HG02623 (cell line): ENCODE results near the gene GLB1L3.

ENCODE experiments used
- ATAC-seq: cut with Tn5 transposase; IDR thresholded peaks from one replicate; pipeline ENCODE4 v1.9.1; 2021; ENCODE audit warnings: moderate library complexity; ENCODE audit not compliant: unreplicated experiment

The GLB1L3 gene, protein sequence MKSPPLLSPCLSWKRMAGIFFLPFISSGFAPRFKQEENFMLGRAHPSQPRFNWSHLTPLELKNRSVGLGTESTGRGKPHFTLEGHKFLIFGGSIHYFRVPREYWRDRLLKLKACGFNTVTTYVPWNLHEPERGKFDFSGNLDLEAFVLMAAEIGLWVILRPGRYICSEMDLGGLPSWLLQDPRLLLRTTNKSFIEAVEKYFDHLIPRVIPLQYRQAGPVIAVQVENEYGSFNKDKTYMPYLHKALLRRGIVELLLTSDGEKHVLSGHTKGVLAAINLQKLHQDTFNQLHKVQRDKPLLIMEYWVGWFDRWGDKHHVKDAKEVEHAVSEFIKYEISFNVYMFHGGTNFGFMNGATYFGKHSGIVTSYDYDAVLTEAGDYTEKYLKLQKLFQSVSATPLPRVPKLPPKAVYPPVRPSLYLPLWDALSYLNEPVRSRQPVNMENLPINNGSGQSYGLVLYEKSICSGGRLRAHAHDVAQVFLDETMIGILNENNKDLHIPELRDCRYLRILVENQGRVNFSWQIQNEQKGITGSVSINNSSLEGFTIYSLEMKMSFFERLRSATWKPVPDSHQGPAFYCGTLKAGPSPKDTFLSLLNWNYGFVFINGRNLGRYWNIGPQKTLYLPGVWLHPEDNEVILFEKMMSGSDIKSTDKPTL

DNA sequence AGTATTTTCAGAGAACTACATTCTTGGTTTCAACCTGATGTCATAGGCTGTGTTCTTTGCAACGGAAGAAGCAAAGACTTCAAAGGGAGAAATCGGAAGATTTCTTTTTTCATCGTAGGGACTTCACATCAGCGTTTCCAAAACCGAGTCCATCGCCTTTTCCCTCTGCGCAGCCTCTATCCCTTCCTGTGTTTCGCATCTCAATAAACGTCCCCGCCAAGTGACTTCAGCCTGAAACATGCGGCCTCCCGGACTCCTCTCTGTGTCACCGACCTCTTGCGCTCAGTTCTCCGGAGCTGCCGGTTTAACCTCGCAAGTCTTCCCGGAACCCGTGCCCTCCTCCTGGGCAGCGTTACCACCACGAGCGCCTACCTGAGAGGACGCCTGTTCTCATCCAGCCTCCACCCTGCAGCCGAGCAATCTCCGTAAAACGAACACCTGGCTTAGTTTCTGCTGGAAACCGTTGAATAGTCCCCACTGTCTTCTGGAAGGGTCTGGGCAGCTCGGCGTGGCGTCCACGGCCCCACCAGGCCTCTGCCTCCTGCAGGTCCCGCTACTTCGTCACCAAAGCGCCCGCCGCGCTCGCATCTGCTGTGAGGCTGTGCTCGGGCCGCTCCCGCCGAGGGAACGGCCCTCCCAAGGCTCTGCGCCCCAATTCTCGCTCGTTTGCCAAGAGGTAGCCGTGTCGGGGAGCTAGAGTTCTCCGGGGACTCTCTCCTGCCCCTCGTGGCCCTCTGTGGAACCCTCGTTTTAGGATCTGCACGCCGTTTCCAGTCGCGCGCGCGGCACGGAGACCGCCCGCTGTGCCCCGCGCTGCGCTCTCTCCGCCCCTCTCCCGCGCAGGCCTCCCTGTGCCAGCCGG, at the start of gene GLB1L3:
Gene GLB1L3 (plus strand): TSS at position 846 of the 862 bp plus-strand sequence. CDS start 362 bp downstream, outside the sequence.
- ATAC-seq: peak; percentile 58

DNA sequence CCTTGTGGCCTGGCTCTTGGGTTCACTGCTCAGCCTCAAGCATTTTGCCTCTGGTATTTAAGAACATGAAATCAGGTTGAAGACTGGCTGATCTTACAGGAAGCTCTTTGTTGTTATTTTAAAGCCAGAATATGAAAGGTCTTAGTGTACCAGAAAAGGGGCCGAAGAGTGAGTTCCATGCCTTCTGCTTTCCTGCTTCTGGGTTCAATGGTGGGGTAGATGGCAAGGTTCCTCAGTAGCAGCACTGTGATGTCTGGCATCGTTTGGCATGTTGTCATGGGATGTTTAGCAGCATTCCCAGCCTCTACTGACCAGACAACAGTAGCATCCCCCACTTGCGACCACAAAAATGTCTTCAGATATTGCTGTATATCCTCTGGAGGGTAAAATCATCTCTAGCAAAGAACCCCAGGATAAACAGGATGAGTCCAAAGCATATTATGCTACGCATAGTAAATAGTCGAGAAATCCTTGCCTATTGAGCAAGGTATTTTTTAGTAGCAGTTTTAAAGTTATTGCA, 49.3 kb upstream of the GLB1L3 start:
- ATAC-seq: no peak

DNA sequence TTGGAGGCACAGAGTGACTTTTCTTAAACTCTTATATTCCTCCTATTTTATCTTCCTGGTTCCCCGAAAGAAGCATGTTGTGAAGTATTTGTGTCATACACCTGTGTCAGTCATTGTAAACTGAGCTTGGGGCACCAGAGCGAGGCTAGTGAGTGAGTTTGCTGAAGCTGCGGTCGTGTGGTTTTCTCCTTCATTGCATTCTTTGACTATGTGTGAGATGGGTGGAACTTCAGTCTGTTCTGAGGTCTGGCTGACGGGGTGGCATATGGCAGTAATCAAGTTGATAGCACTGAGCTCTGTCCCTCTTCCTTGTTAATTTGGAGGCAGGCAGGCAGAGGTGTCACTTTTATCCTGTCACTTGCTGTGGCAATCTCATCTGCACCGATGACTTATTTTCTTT, 47.6 kb upstream of the GLB1L3 start:
- peak; percentile 59 for ATAC-seq

DNA sequence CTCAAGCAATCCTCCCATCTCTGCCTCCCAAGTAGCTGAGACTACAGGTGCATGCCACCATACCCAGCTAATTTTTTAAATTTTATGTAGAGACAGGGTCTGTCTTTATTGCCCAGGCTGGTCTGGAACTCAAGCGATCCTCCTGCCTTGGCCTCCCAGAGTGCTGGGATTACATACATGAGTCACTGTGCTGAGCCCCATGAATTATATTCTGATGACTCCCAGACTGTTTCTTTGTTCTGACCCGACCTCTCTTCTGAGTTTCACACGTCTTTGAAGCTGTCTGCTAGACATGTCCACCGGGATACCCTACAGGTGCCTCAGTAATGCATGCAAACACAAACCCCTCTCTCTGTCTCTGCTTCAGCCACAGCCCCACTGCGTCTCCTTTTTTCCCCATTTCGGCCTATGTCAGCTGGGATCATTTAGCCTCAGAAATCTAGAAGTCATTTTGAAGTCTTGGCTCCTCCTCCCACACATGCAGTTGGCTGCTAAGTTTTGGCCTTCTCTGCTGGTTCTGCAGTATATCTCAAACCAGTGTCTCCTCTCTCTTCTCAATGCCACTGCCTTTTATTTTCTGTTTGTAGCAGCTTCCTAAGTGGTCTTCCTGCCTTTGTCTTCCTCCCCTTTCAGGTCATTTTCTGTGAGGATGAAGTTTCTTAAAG, 46.9 kb upstream of the GLB1L3 start:
- no peak for ATAC-seq

DNA sequence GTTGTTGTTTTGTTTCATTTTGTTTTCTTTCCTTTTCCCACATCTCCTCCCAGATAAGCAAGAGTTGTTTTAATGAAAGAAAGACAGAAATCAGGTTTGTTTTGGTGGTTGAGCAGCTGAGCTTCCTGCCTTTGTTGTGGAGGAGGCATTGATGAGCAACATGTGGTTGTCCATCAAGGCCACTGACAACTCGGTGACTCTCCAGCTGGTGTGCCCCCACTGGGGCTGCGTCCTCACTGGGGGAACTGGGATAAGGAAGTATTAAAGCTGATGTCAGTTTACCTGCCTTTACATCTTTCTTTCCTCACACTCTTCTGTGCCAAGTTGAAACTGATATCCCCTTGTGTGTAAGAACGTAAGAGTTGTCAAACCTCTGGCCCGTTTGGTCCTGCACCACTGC, 45.8 kb upstream of the GLB1L3 start:
- no peak for ATAC-seq

DNA sequence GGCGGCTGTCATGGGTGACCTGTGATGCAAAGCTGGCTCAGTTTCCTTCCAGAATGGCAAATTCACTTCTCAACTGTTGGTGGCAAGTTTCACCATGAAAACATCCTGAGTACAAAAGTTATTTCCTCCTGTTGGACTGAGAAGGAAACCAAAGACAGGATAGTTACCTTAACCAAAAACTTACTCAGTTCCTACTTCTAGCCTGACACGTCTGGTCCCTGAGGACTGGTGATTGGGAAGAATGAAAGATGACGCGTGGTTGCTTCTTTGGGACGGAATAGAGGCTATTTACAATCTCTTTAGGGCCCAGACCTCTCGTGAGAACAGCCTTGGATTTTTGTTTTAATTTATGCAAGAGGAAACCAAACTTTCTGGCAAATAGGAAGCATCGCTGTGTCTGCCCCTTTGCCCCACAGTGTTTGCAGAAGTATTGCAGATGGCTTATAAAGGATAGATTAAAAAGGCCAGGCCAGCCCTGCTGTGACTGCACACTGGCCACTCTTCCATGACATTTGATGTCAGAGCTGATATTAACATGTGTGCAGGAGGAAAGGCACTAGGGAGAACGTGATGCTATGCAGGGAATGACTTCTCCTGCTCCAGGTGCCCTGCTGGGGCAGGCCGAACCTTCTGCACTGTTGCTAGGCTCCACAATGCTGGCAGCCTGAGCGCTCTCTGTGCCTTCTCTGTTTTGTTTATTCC, 44.1 kb upstream of the GLB1L3 start:
- no peak for ATAC-seq

DNA sequence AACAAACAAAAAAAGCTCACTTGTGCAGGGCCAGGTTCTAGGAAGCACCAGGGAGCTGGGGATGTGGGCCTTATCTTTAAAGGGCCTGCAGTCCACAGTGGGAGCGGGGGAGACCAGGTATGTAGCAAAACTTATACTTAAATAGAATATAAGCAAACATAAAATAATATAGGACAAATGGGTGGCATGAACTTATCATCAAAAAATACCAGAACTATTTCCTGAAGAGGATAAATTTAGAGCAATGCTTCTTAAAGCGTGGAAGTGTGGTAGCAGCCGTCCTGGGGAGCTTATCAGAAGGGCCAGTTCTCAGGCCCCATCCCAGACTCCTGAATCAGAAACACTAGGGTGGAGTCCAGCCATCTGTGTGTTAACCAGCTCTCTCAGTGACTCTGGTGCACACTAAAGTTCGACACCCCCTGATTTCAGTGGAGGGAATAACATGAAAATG, 42.4 kb upstream of the GLB1L3 start:
- ATAC-seq: no peak

DNA sequence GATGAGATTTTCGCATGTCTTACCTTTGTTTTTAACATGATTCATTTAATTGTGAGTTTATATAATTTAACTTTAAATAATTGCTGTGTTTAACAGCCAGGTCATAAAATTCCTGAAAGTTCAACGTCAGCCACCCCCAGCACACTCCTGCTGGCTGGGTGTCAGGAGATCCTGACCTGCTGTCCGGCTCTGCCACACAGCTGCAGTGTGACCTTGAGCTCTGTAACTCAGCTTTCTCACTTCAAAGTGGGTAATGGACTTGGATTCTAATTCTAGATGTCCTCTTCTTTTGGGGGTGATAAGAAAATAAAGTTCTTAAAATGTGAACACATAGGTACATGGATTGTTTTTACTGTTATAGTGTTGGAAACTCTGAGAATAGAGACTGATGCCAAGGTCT, 40.8 kb upstream of the GLB1L3 start:
- ATAC-seq: no peak

DNA sequence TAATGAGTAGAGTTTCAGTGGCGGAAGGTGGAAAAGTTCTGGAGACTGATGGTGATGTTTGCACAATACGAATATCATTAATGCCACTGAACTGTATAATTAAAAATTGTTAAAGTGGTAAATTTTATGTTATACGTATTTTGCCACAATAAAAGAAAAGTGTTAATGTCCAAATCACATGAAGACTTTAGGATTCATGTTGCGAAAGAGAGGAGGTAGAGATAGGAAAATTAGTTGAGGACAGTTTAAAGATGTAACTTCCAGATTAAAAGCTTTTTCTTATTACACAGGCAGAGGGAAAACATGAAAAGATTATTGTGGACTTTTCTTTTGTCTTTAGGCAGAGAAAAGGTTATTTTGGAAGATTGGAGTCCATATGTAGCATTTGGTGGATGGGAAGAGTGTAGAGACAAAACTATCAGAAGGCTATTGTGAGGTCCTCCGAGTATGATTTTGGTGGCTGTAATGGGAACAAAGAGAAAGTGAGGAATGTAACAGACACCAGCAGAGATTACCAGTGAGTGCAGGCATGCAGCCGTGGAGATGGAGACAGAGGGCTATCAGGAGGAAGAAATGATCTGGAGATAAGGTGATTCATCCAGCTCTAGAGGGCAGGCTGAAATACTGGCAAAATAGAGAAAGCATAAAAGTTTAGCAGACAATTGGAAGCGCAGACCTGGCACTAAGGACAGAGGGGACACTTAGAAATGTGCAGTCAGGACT, 39.2 kb upstream of the GLB1L3 start:
- ATAC-seq: no peak

DNA sequence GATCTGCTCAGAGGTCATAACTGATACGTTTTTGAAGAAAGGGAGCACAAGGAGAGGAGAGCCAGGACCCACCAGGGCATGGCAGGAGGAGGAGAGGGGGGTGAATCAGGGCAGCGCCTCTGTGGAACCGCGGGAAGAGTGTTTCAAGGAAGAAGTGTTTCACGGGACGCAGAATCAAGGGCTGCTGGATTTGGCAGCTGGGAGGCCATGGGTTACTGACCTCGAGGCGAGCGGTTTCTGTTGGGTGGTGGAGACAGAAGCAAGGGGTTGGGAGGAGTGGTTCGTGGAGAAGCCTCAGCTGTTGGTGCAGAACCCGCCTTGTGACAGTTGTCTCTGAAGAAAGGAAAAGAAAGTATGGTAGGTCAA, 38.6 kb upstream of the GLB1L3 start:
- no peak for ATAC-seq

DNA sequence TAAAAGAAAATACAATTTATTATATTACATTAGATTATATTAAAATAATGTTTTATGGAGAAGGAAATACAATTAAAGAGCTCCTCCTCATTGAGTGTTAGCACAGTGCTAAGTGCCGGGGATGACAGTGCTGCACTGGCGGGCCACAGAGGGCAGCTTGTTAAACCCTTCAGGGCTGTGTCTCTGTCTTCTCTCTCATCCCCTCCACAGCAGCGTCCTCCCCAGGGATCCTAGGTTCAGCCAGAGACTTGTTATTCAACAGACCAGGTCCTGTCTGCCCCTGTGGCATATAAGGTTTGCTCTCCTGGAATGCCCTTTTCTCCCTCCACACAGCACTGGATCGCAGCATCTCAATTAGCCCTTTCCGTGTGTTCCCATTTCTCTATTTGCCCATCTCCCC, 37.2 kb upstream of the GLB1L3 start:
- no peak for ATAC-seq

DNA sequence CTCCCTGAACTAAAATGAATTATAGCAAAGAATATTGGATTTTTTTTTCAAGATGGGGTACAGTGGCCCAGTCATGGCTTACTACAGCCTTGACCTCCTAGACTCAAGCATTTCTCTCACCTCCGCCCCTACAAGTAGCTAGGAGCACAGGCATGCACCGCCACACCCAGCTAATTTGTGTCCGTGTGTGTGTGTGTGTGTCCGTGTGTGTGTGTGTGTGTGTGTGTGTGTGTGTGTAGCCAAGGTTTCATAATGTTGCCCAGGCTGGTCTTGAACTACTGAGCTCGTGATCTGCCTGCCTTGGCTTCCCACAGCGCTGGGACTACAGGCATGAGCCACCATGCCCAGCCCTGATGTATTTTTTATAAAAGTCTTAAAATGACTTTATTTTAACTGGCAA, 35.6 kb upstream of the GLB1L3 start:
- no peak for ATAC-seq

DNA sequence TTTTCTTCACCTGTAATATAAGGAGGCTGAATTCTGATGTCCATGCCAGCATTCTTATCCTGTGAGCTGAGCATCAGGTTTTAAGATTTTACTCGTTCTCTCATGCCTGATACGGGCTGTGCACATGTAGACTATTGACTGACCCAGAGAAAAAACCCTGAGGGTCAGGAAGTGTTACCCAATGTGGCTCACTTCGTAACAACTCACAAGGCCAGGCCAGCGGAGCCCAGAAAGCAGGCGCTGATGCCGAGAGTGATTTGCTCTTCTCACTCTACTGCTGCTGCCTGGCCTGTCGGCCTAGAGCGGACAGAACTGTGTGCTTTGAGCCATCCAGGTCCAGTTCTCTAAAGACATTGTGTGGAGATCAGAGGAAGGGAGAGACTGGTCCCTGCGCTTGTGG, 33.8 kb upstream of the GLB1L3 start:
- no peak for ATAC-seq

DNA sequence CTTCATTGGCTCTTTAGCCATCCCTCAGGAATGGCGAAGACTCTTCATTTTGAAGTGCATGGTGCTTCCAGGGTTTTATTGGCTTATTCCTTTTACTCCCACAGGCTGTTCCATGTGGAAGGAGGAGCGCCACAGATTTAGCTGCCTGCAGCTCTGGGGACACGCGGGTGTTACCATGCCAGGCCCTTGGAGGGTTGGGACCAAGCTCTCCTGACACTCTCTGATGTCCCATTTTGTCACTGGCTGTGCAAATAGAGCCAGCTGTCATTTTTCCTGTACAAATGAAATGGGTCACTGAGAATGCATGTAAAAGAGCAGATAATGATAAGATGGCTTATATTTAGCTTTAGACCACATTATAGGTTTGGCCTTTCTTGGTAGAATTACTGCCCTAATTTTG, 32.3 kb upstream of the GLB1L3 start:
- no peak for ATAC-seq

DNA sequence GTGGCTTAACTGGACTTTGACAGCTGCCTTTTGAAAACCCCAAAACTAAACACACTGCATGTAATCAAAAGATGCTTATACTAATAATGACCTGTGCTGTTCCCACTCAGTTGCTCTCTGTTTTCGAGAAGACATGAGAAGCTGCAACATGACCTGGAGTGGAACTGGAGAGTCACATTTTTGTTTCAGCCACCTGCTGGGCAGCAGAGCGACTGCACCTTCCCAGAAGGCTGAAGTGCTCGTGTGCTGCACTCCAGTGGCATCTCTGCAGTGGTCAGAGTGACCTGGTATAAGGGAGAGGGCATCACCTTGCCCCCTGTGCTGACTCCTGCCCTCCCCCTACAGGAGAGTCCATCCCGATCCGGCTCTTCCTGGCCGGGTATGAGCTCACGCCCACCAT, 31.6 kb upstream of the GLB1L3 start:
- peak; percentile 68 for ATAC-seq

DNA sequence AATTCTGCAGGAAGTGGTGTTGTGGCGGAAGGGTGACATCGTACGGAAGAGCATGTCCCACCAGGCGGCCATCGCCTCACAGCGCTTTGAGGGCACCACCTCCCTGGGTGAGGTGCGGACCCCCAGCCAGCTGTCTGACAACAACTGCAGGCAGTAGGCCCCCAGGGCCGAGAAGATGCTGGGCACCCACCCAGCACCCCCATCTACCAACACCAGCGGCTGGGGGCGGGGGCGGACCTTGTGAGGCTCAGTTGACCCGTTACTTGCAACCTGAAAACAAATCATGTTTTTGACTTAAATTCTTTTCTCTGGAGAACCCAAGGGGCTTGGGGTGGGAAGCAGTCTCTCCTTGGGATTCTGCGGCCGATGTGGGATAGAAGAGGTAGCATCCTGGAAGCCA, 30.7 kb upstream of the GLB1L3 start:
- no peak for ATAC-seq

DNA sequence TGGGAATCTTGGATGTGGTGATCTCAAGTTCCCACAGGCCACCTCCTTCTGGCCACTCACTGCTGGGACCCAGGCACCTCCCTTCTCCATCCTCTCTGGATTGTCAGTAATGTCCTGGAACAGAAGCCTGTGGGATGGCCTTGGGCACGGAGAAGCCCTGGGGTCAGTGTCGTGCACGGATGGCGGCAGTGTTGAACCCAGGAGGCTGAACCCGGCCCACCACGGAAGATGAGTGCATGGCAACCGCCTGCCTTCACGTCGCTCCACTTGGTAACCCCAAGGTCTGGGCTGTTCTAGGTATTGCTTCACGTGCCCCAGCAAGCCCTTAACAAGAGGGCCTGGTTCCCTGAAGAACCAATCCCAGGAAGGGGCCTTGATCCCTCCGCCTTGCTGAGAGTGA, 30.1 kb upstream of the GLB1L3 start:
- ATAC-seq: no peak

DNA sequence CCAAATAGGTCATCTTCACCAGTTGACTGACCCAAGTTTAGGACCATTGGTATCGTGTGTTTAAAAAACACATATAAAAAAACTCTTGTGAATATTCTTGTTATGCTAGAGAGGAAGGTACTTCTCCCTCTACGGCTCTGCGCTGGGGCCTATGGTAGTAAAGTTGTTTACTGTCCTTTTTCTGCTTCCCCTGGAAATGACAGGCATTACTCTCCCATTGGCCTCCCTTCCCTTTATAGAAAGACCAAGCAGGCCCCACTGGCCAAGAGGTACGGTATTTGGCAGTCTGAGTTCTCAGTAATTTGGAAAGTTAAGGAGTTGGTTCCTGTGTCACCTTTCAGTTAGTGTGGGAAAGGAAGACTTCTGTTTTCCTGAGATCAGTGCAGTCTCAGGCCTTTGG, 29.5 kb upstream of the GLB1L3 start:
- no peak for ATAC-seq

DNA sequence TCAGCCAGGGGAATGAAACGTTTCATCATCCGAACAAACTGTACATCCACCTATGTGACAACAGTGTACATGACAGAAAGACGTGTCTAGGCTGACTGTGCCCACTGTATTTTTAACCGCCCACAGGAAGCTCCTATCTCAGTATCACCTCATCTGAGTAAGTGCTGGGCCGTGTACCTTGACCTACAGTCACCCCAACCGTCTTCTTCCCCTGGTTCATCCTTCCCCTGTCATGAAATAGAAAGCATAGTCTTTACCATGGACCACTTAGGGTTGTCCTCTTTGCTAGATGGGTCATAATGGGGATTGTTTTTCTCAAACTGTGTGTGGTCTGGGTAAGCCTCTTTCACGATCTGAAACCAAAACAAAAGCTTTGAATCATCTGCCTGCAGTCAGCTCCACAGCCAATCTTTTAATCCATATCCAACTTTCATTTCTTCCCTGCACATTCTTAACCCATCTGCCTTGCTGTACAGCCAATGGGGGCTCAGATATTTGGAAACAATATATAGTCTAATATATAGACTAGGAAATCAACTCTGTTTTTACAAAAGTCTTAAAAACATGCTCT, 27.2 kb upstream of the GLB1L3 start:
- no peak for ATAC-seq
